Retinal pigment epithelial cell (primary cell): ENCODE data around the gene ADK.

Experiments
- DNase-seq: peaks from one replicate; pipeline ENCODE4 v3.0.0-alpha.2; 2010; ENCODE audit warnings: low read depth
- H3K4me3 ChIP-seq: 2 replicates; pipeline ENCODE4 v1.5.1; 2011; ENCODE audit warnings: mild to moderate bottlenecking, low read length, control low read depth, moderate library complexity
- CTCF ChIP-seq: conservative IDR thresholded peaks from 2 replicates; pipeline ENCODE4 v1.5.1; 2011; ENCODE audit warnings: low read depth, low read length, control low read depth, inconsistent platforms

ADK gene

GRCh38 chr10:74282151-74282847, 131.3 kb downstream of the ADK start:
- no peak overlapping the region for H3K4me3 ChIP-seq
- TF ChIP-seq CTCF: no peak
- no peak for DNase-seq

GRCh38 chr10:74282848-74283210, 131.8 kb downstream of the ADK start:
- DNase-seq: no peak
- no peak overlapping the region for H3K4me3 ChIP-seq
- TF ChIP-seq CTCF: no peak

DNA sequence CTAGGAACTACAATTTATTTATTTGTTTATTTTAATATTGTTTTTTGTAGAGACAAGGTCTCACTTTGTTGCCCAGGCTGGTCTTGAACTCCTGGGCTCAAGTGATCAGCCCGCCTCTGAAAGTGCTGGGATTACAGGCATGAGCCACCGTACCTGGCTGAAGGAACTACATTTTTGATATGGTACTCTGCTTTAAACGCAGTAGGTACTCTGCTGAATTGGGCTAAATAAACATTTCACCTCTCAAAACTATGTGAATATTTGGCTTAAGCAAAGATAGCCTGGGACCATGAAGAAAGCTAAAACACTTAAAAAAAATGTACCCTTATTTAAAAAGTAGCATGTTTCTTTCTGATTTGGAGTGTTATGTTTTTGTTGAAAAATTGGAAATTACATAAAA, 138.2 kb downstream of the ADK start:
- no peak for TF ChIP-seq CTCF
- no peak overlapping the region for H3K4me3 ChIP-seq
- no peak for DNase-seq

GRCh38 chr10:74289951-74290350, 138.9 kb downstream of the ADK start:
- no peak for TF ChIP-seq CTCF
- no peak overlapping the region for H3K4me3 ChIP-seq
- no peak for DNase-seq

- no peak for TF ChIP-seq CTCF
- no peak overlapping the region for H3K4me3 ChIP-seq
- DNase-seq: no peak
Observed at GRCh38 chr10:74290708-74291107, 139.7 kb downstream of the ADK start.

GRCh38 chr10:74292871-74293427, 141.9 kb downstream of the ADK start:
- DNase-seq: no peak
- H3K4me3 ChIP-seq: no peak overlapping the region
- no peak for TF ChIP-seq CTCF

GRCh38 chr10:74293686-74294371, 142.8 kb downstream of the ADK start:
- DNase-seq: peak; percentile 55

More at GRCh38 chr10:74293686-74294371, 142.8 kb downstream of the ADK start:
- H3K4me3 ChIP-seq: no peak overlapping the region
- no peak for TF ChIP-seq CTCF
